Naive thymus-derived CD4-positive, alpha-beta T cell (primary cell): ENCODE data around the gene KCNIP1. TPM values are rescaled to one million over a fixed set of nuclear protein-coding genes. Genes with fewer than 3 reads are reported as not detected.
A peak's percentile ranks its signal among the peaks of the same experiment; 100 is the strongest.

Experiments used
- ATAC-seq: fragments of 150-1000 bp; cut with Tn5 transposase; 2 replicates; pipeline ENCODE4 v1.10.0; 2021; ENCODE audit warnings: mild to moderate bottlenecking, moderate library complexity
- CTCF ChIA-PET: fragments of 350-600 bp; sonication (Branson Sonifier 250); formaldehyde crosslinking; loops from one replicate; lab custom pipeline; 2021; ENCODE audit warnings: antibody characterized with exemption; lab: Charles Lee
- POLR2A ChIA-PET: fragments of 350-600 bp; sonication (Branson Sonifier 250); formaldehyde crosslinking; loops from one replicate; lab custom pipeline; 2021; ENCODE audit warnings: antibody characterized with exemption, inconsistent platforms; lab: Charles Lee
- DNase-seq, 9 donors: peaks; one replicate each; pipeline versions ENCODE4 v3.0.0 to v3.0.0-alpha.2; 2020 to 2022; ENCODE audit warnings: mixed read lengths in 1 of 9
- H3K27ac ChIP-seq: one replicate; pipeline ENCODE4 v1.7.0; 2013; ENCODE audit warnings: mild to moderate bottlenecking, low read depth, low read length, moderate library complexity
- H3K27me3 ChIP-seq, 2 donors: one replicate each; pipeline ENCODE4 v1.7.0; 2013; ENCODE audit warnings: low read length in 2 of 2, mild to moderate bottlenecking in 2 of 2, moderate library complexity in 2 of 2; ENCODE audit not compliant: control insufficient read depth in 2 of 2, insufficient read depth in 2 of 2
- H3K36me3 ChIP-seq, 3 experiments: 1 replicate in 2 of 3; 2 replicates in 1 of 3; pipeline ENCODE4 v1.7.0; 2013; ENCODE audit warnings: low read length in 3 of 3, mild to moderate bottlenecking in 3 of 3, moderate library complexity in 1 of 3; ENCODE audit not compliant: insufficient read depth in 3 of 3, control insufficient read depth in 2 of 3
- H3K4me1 ChIP-seq, 2 donors: one replicate each; pipeline ENCODE4 v1.7.0; 2013; ENCODE audit warnings: low read length in 2 of 2, mild to moderate bottlenecking in 2 of 2, moderate library complexity in 1 of 2; ENCODE audit not compliant: control insufficient read depth in 2 of 2, insufficient read depth in 2 of 2
- H3K4me3 ChIP-seq: 2 replicates; pipeline ENCODE4 v1.7.0; 2013; ENCODE audit warnings: mild to moderate bottlenecking, low read length
- H3K9me3 ChIP-seq, 3 experiments: 1 replicate in 2 of 3; 2 replicates in 1 of 3; pipeline ENCODE4 v1.7.0; 2013; ENCODE audit warnings: low read length in 3 of 3; ENCODE audit not compliant: control insufficient read depth in 2 of 3
- H3K27ac Mint-ChIP-seq, 9 donors: one replicate each; pipeline ENCODE4 v1.8.0; 2020 to 2022; ENCODE audit warnings: mixed read lengths in 9 of 9, mild to moderate bottlenecking in 8 of 9, moderate library complexity in 5 of 9, inconsistent platforms in 2 of 9
- H3K27me3 Mint-ChIP-seq, 5 donors: one replicate each; pipeline ENCODE4 v1.8.0; 2021 to 2022; ENCODE audit warnings: mixed read lengths in 5 of 5, mild to moderate bottlenecking in 1 of 5
- H3K36me3 Mint-ChIP-seq, 5 donors: one replicate each; pipeline ENCODE4 v1.8.0; 2020 to 2022; ENCODE audit warnings: mixed read lengths in 5 of 5, mild to moderate bottlenecking in 3 of 5, inconsistent platforms in 1 of 5
- H3K4me1 Mint-ChIP-seq, 7 donors: one replicate each; pipeline ENCODE4 v1.8.0; 2020 to 2022; ENCODE audit warnings: mixed read lengths in 7 of 7, mild to moderate bottlenecking in 3 of 7, inconsistent platforms in 1 of 7
- H3K4me3 Mint-ChIP-seq, 10 donors: one replicate each; pipeline ENCODE4 v1.8.0; 2020 to 2022; ENCODE audit warnings: mild to moderate bottlenecking in 10 of 10, mixed read lengths in 10 of 10, moderate library complexity in 6 of 10, inconsistent platforms in 2 of 10
- H3K9me3 Mint-ChIP-seq, 11 donors: one replicate each; pipeline ENCODE4 v1.8.0; 2020 to 2022; ENCODE audit warnings: mixed read lengths in 11 of 11, mild to moderate bottlenecking in 4 of 11, inconsistent platforms in 1 of 11, moderate library complexity in 1 of 11
- intact Hi-C, 2 donors: fragments of 100-400 bp; cut with micrococcal nuclease; formaldehyde crosslinking; loops; one replicate each; pipeline ENCODE4 v1.15.1; 2023
- polyA plus RNA-seq, 2 donors: library from polyadenylated mRNA; unstranded; fragments of 300-500 nt; fragmentation: Illumina TruSeq; gene quantifications; one replicate each; pipeline ENCODE4 v1.2.3, GENCODE V29; 2021
- total RNA-seq, 6 experiments: library from RNA in 5 of 6; stranded (reverse) in 5 of 6; gene quantifications; 1 replicate in 5 of 6; 2 replicates in 1 of 6; pipeline ENCODE4 v1.2.3 and lab custom pipeline; 2021 to 2026

KCNIP1 gene
- total and polyA plus RNA-seq, 7 experiments from 2014 or later: not detected

- no peaks in the 10 kb centered on the region for H3K9me3 ChIP-seq
- ChIA-PET POLR2A (no interaction called here), CTCF (no interaction called here)
- H3K36me3 ChIP-seq: no peaks in the 10 kb centered on the region
- no peak for DNase-seq
- Mint-ChIP-seq H3K4me1 (peaks cover 0 to 6% (median 3%) of the 10 kb centered on the region in 7 donors), H3K27me3 (peaks cover 26 to 49% (median 30%) of the 10 kb centered on the region in 5 donors), H3K9me3 (no peaks in the 10 kb centered on the region), H3K27ac (no peak overlapping the region), H3K4me3 (no peak overlapping the region), H3K36me3 (no peaks in the 10 kb centered on the region)
- intact Hi-C loops: no loop called here
- no peak for ATAC-seq
- H3K4me1 ChIP-seq: no peaks in the 10 kb centered on the region
- H3K27me3 ChIP-seq: no peaks in the 10 kb centered on the region
- no peak overlapping the region for H3K27ac ChIP-seq
- H3K4me3 ChIP-seq: no peak overlapping the region
Measured at GRCh38 chr5:170642776-170643436, 139.1 kb downstream of the KCNIP1 start.

GRCh38 chr5:170643591-170643990, 139.8 kb downstream of the KCNIP1 start:
- ChIA-PET POLR2A (no interaction called here), CTCF (no interaction called here)
- H3K4me1 ChIP-seq: no peaks in the 10 kb centered on the region
- Mint-ChIP-seq H3K27ac (no peak overlapping the region), H3K36me3 (no peaks in the 10 kb centered on the region), H3K9me3 (no peaks in the 10 kb centered on the region), H3K4me3 (no peak overlapping the region), H3K27me3 (peaks cover 26 to 46% (median 33%) of the 10 kb centered on the region in 5 donors), H3K4me1 (peaks cover 0 to 4% (median 2%) of the 10 kb centered on the region in 7 donors)
- DNase-seq (no peak), ATAC-seq (no peak)
- no peaks in the 10 kb centered on the region for H3K9me3 ChIP-seq
- intact Hi-C loops: no loop called here
- H3K27ac ChIP-seq: no peak overlapping the region
- peaks cover 0 to 4% of the 10 kb centered on the region in 2 donors for H3K27me3 ChIP-seq
- H3K4me3 ChIP-seq: no peak overlapping the region
- H3K36me3 ChIP-seq: no peaks in the 10 kb centered on the region

GRCh38 chr5:170644501-170644900, 140.7 kb downstream of the KCNIP1 start:
- ChIA-PET POLR2A (no interaction called here), CTCF (no interaction called here)
- intact Hi-C loops: no loop called here
- no peak for DNase-seq
- Histone ChIP-seq H3K36me3 (no peaks in the 10 kb centered on the region), H3K9me3 (no peaks in the 10 kb centered on the region), H3K27me3 (peaks cover 0 to 4% of the 10 kb centered on the region in 2 donors), H3K4me1 (no peaks in the 10 kb centered on the region), H3K27ac (no peak overlapping the region), H3K4me3 (no peak overlapping the region)
- Mint-ChIP-seq H3K36me3 (no peaks in the 10 kb centered on the region), H3K4me3 (no peak overlapping the region), H3K4me1 (peaks cover 0 to 2% (median 0%) of the 10 kb centered on the region in 7 donors), H3K27me3 (peaks cover 26 to 40% (median 36%) of the 10 kb centered on the region in 5 donors), H3K27ac (no peak overlapping the region), H3K9me3 (no peaks in the 10 kb centered on the region)
- no peak for ATAC-seq

- ChIA-PET POLR2A (no interaction called here), CTCF (no interaction called here)
- Histone ChIP-seq H3K36me3 (no peaks in the 10 kb centered on the region), H3K9me3 (no peaks in the 10 kb centered on the region), H3K4me3 (no peak overlapping the region), H3K27me3 (peaks cover 0 to 4% of the 10 kb centered on the region in 2 donors), H3K4me1 (no peaks in the 10 kb centered on the region), H3K27ac (no peak overlapping the region)
- H3K4me3 Mint-ChIP-seq: no peak overlapping the region
- H3K27me3 Mint-ChIP-seq: peaks cover 20 to 44% (median 23%) of the 10 kb centered on the region in 5 donors
- ATAC-seq (no peak), DNase-seq (no peak)
- H3K4me1 Mint-ChIP-seq: no peaks in the 10 kb centered on the region
- intact Hi-C loops: no loop called here
- no peaks in the 10 kb centered on the region for H3K36me3 Mint-ChIP-seq
- H3K27ac Mint-ChIP-seq: no peak overlapping the region
- H3K9me3 Mint-ChIP-seq: no peaks in the 10 kb centered on the region
Measured at GRCh38 chr5:170648541-170648940, 144.7 kb downstream of the KCNIP1 start.

GRCh38 chr5:170650850-170651249, 147.0 kb downstream of the KCNIP1 start:
- intact Hi-C loops: no loop called here
- CTCF ChIA-PET: no interaction called here
- H3K4me1 Mint-ChIP-seq: no peaks in the 10 kb centered on the region

GRCh38 chr5:170651604-170652277, 147.9 kb downstream of the KCNIP1 start:
- ChIA-PET CTCF (no interaction called here), POLR2A (no interaction called here)
- H3K9me3 Mint-ChIP-seq: no peaks in the 10 kb centered on the region
- no peak for DNase-seq
- ATAC-seq: no peak
- peaks cover 0 to 26% (median 5%) of the 10 kb centered on the region in 5 donors for H3K27me3 Mint-ChIP-seq
- peaks cover 0 to 4% of the 10 kb centered on the region in 2 donors for H3K27me3 ChIP-seq
- no peaks in the 10 kb centered on the region for H3K36me3 Mint-ChIP-seq
- peak overlapping the region in 1 of 9 donors; percentile 16 for H3K27ac Mint-ChIP-seq
- no peak overlapping the region for H3K27ac ChIP-seq
- H3K4me1 Mint-ChIP-seq: no peaks in the 10 kb centered on the region
- H3K9me3 ChIP-seq: no peaks in the 10 kb centered on the region
- H3K4me3 Mint-ChIP-seq: no peak overlapping the region
- no peaks in the 10 kb centered on the region for H3K4me1 ChIP-seq
- H3K4me3 ChIP-seq: no peak overlapping the region
- no peaks in the 10 kb centered on the region for H3K36me3 ChIP-seq
- intact Hi-C loops: no loop called here

More at GRCh38 chr5:170650850-170651249, 147.0 kb downstream of the KCNIP1 start:
- H3K27me3 ChIP-seq: peaks cover 0 to 4% of the 10 kb centered on the region in 2 donors
- H3K4me1 ChIP-seq: no peaks in the 10 kb centered on the region
- no peaks in the 10 kb centered on the region for H3K9me3 ChIP-seq
- H3K27ac ChIP-seq: no peak overlapping the region
- ATAC-seq: no peak
- no peaks in the 10 kb centered on the region for H3K9me3 Mint-ChIP-seq
- no peak overlapping the region for H3K4me3 ChIP-seq
- no peaks in the 10 kb centered on the region for H3K36me3 ChIP-seq
- H3K27me3 Mint-ChIP-seq: peaks cover 7 to 33% (median 13%) of the 10 kb centered on the region in 5 donors
- DNase-seq: no peak
- H3K27ac Mint-ChIP-seq: no peak overlapping the region
- POLR2A ChIA-PET: no interaction called here
- no peak overlapping the region for H3K4me3 Mint-ChIP-seq
- no peaks in the 10 kb centered on the region for H3K36me3 Mint-ChIP-seq
